ENCODE results near the gene ACTN2.

The ACTN2 gene

GRCh38 chr1:236681219-236681618, 5.1 kb upstream of the ACTN2 start:
- TF ChIP-seq CTCF (IDR thresholded peaks at IDR 0.05; ENCODE audit: poor library complexity, severe bottlenecking) = no peak
- H3K4me3 ChIP-seq (ENCODE audit: severe bottlenecking) = no peak overlapping the region

GRCh38 chr1:236685205-236685916, 938 bp upstream of the ACTN2 start:
- TF ChIP-seq CTCF (IDR thresholded peaks at IDR 0.05; ENCODE audit: poor library complexity, severe bottlenecking) = no peak
- Histone ChIP-seq H3K36me3 (ENCODE audit: low read depth) (no peaks in the 10 kb centered on the region), H3K4me1 (ENCODE audit: insufficient read depth, poor library complexity, severe bottlenecking) (no peaks in the 10 kb centered on the region), H3K4me3 (ENCODE audit: severe bottlenecking) (no peak overlapping the region), H3K27ac (ENCODE audit: poor library complexity, severe bottlenecking) (no peak overlapping the region), H3K9me3 (ENCODE audit: severe bottlenecking) (no peaks in the 10 kb centered on the region), H3K27me3 (ENCODE audit: insufficient read depth, poor library complexity, severe bottlenecking) (peaks cover 11% of the 10 kb centered on the region)
- DNase-seq (ENCODE audit: low spot score) (no peak), ATAC-seq (ENCODE audit: low read depth) (no peak)

More at GRCh38 chr1:236681219-236681618, 5.1 kb upstream of the ACTN2 start:
- H3K9me3 ChIP-seq (ENCODE audit: severe bottlenecking) = no peaks in the 10 kb centered on the region
- H3K27ac ChIP-seq (ENCODE audit: poor library complexity, severe bottlenecking) = no peak overlapping the region
- H3K27me3 ChIP-seq (ENCODE audit: insufficient read depth, poor library complexity, severe bottlenecking) = no peaks in the 10 kb centered on the region
- H3K36me3 ChIP-seq (ENCODE audit: low read depth) = no peaks in the 10 kb centered on the region
- H3K4me1 ChIP-seq (ENCODE audit: insufficient read depth, poor library complexity, severe bottlenecking) = no peaks in the 10 kb centered on the region
- ATAC-seq (ENCODE audit: low read depth) (no peak), DNase-seq (ENCODE audit: low spot score) (no peak)

- ATAC-seq (ENCODE audit: low read depth) = no peak; the same call in 2 of the 3 replicates
- H3K36me3 ChIP-seq (ENCODE audit: low read depth) = no peaks in the 10 kb centered on the region
- DNase-seq (ENCODE audit: low spot score) = no peak
- no peaks in the 10 kb centered on the region for H3K4me1 ChIP-seq (ENCODE audit: insufficient read depth, poor library complexity, severe bottlenecking)
- no peak overlapping the region for H3K27ac ChIP-seq (ENCODE audit: poor library complexity, severe bottlenecking)
- TF ChIP-seq CTCF (IDR thresholded peaks at IDR 0.05; ENCODE audit: poor library complexity, severe bottlenecking) = no peak
- H3K9me3 ChIP-seq (ENCODE audit: severe bottlenecking) = no peaks in the 10 kb centered on the region
- peaks cover 11% of the 10 kb centered on the region for H3K27me3 ChIP-seq (ENCODE audit: insufficient read depth, poor library complexity, severe bottlenecking)
- H3K4me3 ChIP-seq (ENCODE audit: severe bottlenecking) = peak overlapping the region; percentile 19
Measured at GRCh38 chr1:236686815-236687160, 489 bp downstream of the ACTN2 start.

GRCh38 chr1:236687273-236687672, 974 bp downstream of the ACTN2 start:
- Histone ChIP-seq H3K27me3 (ENCODE audit: insufficient read depth, poor library complexity, severe bottlenecking) (peaks cover 11% of the 10 kb centered on the region), H3K27ac (ENCODE audit: poor library complexity, severe bottlenecking) (no peak overlapping the region), H3K4me1 (ENCODE audit: insufficient read depth, poor library complexity, severe bottlenecking) (no peaks in the 10 kb centered on the region), H3K9me3 (ENCODE audit: severe bottlenecking) (no peaks in the 10 kb centered on the region), H3K4me3 (ENCODE audit: severe bottlenecking) (no peak overlapping the region), H3K36me3 (ENCODE audit: low read depth) (no peaks in the 10 kb centered on the region)
- ATAC-seq (ENCODE audit: low read depth) (no peak), DNase-seq (ENCODE audit: low spot score) (no peak)
- no peak for TF ChIP-seq CTCF (IDR thresholded peaks at IDR 0.05; ENCODE audit: poor library complexity, severe bottlenecking)

- Histone ChIP-seq H3K36me3 (ENCODE audit: low read depth) (no peaks in the 10 kb centered on the region), H3K27ac (ENCODE audit: poor library complexity, severe bottlenecking) (no peak overlapping the region), H3K4me3 (ENCODE audit: severe bottlenecking) (no peak overlapping the region), H3K9me3 (ENCODE audit: severe bottlenecking) (no peaks in the 10 kb centered on the region), H3K4me1 (ENCODE audit: insufficient read depth, poor library complexity, severe bottlenecking) (no peaks in the 10 kb centered on the region), H3K27me3 (ENCODE audit: insufficient read depth, poor library complexity, severe bottlenecking) (peaks cover 11% of the 10 kb centered on the region)
- DNase-seq (ENCODE audit: low spot score) = no peak
- no peak for TF ChIP-seq CTCF (IDR thresholded peaks at IDR 0.05; ENCODE audit: poor library complexity, severe bottlenecking)
- ATAC-seq (ENCODE audit: low read depth) = no peak
Measured at GRCh38 chr1:236688705-236689104, 2.4 kb downstream of the ACTN2 start.

All from RWPE2 (cell line).